ENCODE measurements around the gene SHISA7.

DNA sequence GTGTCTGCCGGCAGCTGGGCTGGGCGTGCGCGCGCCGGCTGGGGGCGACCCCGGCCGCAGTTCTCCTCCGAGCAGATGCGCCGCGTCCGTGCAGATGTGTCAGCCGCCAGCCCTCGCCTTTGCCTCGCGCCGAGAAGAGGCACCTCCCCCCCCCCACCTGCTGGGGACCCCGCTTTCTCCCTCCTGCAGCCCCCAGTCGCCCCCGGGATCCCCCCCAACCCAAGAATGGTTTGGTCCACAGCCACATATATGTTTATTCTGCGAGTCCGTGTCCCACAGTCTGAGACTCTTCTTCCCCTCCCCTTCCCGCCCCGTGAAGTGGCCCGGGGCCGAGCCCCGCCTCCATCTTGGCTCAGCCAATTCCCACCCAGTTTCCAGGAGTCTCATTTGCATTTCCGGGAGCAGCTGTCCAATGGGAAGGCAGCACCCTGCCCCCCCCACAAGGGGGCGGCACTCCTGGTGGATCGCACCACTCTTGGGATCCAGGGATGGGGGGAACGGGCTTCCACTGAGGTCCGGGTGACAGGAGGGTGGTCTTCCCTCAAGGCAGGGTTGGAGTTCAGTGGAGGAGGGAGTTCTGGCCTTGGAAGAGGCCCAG is 9.7 kb upstream of the SHISA7 start:
- no peak for TF ChIP-seq POLR2AphosphoS5 (IDR thresholded peaks at IDR 0.05; ENCODE audit: insufficient read depth in 1 of 2, low read depth in 1 of 2)
- TF ChIP-seq, protein P1, sequence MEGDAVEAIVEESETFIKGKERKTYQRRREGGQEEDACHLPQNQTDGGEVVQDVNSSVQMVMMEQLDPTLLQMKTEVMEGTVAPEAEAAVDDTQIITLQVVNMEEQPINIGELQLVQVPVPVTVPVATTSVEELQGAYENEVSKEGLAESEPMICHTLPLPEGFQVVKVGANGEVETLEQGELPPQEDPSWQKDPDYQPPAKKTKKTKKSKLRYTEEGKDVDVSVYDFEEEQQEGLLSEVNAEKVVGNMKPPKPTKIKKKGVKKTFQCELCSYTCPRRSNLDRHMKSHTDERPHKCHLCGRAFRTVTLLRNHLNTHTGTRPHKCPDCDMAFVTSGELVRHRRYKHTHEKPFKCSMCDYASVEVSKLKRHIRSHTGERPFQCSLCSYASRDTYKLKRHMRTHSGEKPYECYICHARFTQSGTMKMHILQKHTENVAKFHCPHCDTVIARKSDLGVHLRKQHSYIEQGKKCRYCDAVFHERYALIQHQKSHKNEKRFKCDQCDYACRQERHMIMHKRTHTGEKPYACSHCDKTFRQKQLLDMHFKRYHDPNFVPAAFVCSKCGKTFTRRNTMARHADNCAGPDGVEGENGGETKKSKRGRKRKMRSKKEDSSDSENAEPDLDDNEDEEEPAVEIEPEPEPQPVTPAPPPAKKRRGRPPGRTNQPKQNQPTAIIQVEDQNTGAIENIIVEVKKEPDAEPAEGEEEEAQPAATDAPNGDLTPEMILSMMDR (IDR thresholded peaks at IDR 0.05): no peak
